ENCODE results near the gene FLRT1.

The FLRT1 gene

GRCh38 chr11:64035081-64035524, 628 bp upstream of the FLRT1 start:
- Histone ChIP-seq H3K4me2 (peak overlapping the region; percentile 79 to 100 (median 91)), H3K4me3 (peak overlapping the region; percentile 31 to 75 (median 59); a peak in 18 of 20 replicates), H3K36me3 (no peaks in the 10 kb centered on the region), H3K27me3 (peaks cover 11 to 56% (median 16%) of the 10 kb centered on the region in 11 experiments; a peak in 20 of 22 replicates), H3K4me1 (peaks cover 16 to 82% (median 69%) of the 10 kb centered on the region in 10 experiments), H3K27ac (no peak overlapping the region), H3K9ac (peak overlapping the region in 3 of 11 experiments; percentile 11 to 56 (median 11); a peak in 5 of 22 replicates), H4K20me1 (peaks cover 27 to 90% (median 64%) of the 10 kb centered on the region in 11 experiments; a peak in 20 of 22 replicates), H3K9me3 (replicated peaks in 1 of 11) (no peaks in the 10 kb centered on the region)
- TF ChIP-seq Cebpa-rat (IDR thresholded peaks at IDR 0.05) = no peak

- H3K27me3 ChIP-seq = peaks cover 11 to 56% (median 16%) of the 10 kb centered on the region in 11 experiments; a peak in 20 of 22 replicates
- H3K36me3 ChIP-seq = no peaks in the 10 kb centered on the region
- peak overlapping the region in 8 of 11 experiments; percentile 42 to 69 (median 56); a peak in 17 of 22 replicates for H3K27ac ChIP-seq
- H3K4me1 ChIP-seq = peaks cover 16 to 82% (median 58%) of the 10 kb centered on the region in 10 experiments
- H3K4me3 ChIP-seq = peak overlapping the region; percentile 53 to 75 (median 69)
- H3K4me2 ChIP-seq = peak overlapping the region; percentile 82 to 100 (median 99)
- H4K20me1 ChIP-seq = peaks cover 27 to 90% (median 65%) of the 10 kb centered on the region in 11 experiments; a peak in 20 of 22 replicates
- TF ChIP-seq Cebpa-rat (IDR thresholded peaks at IDR 0.05) = no peak
- H3K9me3 ChIP-seq (replicated peaks in 1 of 11) = no peaks in the 10 kb centered on the region
- H3K9ac ChIP-seq = peak overlapping the region; percentile 60 to 84 (median 75)
These were observed 626 bp downstream of the FLRT1 start for GRCh38 chr11:64036087-64037026.

GRCh38 chr11:64037027-64037634, 1.4 kb downstream of the FLRT1 start:
- Histone ChIP-seq H3K9me3 (replicated peaks in 1 of 11) (no peaks in the 10 kb centered on the region), H3K4me3 (peak overlapping the region; percentile 53 to 75 (median 69); a peak in 19 of 20 replicates), H3K27ac (peak overlapping the region in 8 of 11 experiments; percentile 12 to 69 (median 56); a peak in 13 of 22 replicates), H3K27me3 (peaks cover 11 to 56% (median 16%) of the 10 kb centered on the region in 11 experiments; a peak in 20 of 22 replicates), H3K4me1 (peaks cover 13 to 80% (median 58%) of the 10 kb centered on the region in 10 experiments), H3K9ac (peak overlapping the region in 10 of 11 experiments; percentile 60 to 84 (median 76); a peak in 19 of 22 replicates), H3K4me2 (peak overlapping the region; percentile 82 to 100 (median 99)), H4K20me1 (peaks cover 27 to 93% (median 63%) of the 10 kb centered on the region in 11 experiments; a peak in 20 of 22 replicates), H3K36me3 (no peaks in the 10 kb centered on the region)
- no peak for TF ChIP-seq Cebpa-rat (IDR thresholded peaks at IDR 0.05)

GRCh38 chr11:64038500-64038899, 2.8 kb downstream of the FLRT1 start:
- H3K4me2 ChIP-seq = peak overlapping the region in 7 of 11 experiments; percentile 82 to 100 (median 99); a peak in 11 of 22 replicates
- no peaks in the 10 kb centered on the region for H3K9me3 ChIP-seq (replicated peaks in 1 of 11)
- no peak overlapping the region for H3K4me3 ChIP-seq
- no peaks in the 10 kb centered on the region for H3K36me3 ChIP-seq
- H4K20me1 ChIP-seq = peaks cover 27 to 93% (median 60%) of the 10 kb centered on the region in 11 experiments; a peak in 20 of 22 replicates
- H3K27me3 ChIP-seq = peaks cover 11 to 47% (median 16%) of the 10 kb centered on the region in 11 experiments; a peak in 20 of 22 replicates
- H3K9ac ChIP-seq = peak overlapping the region in 2 of 11 experiments; percentile 0 to 84; a peak in 2 of 22 replicates
- no peak overlapping the region for H3K27ac ChIP-seq
- no peak for TF ChIP-seq Cebpa-rat (IDR thresholded peaks at IDR 0.05)
- H3K4me1 ChIP-seq = peaks cover 9 to 80% (median 58%) of the 10 kb centered on the region in 10 experiments

- Histone ChIP-seq H3K27ac (no peak overlapping the region), H4K20me1 (peaks cover 27 to 95% (median 55%) of the 10 kb centered on the region in 11 experiments; a peak in 20 of 22 replicates), H3K27me3 (peaks cover 11 to 41% (median 16%) of the 10 kb centered on the region in 11 experiments; a peak in 20 of 22 replicates)
These were observed 3.4 kb downstream of the FLRT1 start for GRCh38 chr11:64039012-64039665.

GRCh38 chr11:64040684-64041322, 5.1 kb downstream of the FLRT1 start:
- Histone ChIP-seq H4K20me1 (peaks cover 15 to 99% (median 58%) of the 10 kb centered on the region in 11 experiments; a peak in 20 of 22 replicates), H3K36me3 (no peaks in the 10 kb centered on the region), H3K9ac (no peak overlapping the region), H3K4me1 (peaks cover 8 to 84% (median 63%) of the 10 kb centered on the region in 10 experiments; a peak in 19 of 20 replicates), H3K9me3 (replicated peaks in 1 of 11) (no peaks in the 10 kb centered on the region), H3K27me3 (peaks cover 0 to 27% (median 3%) of the 10 kb centered on the region in 11 experiments; a peak in 14 of 22 replicates), H3K27ac (no peak overlapping the region), H3K4me3 (no peak overlapping the region), H3K4me2 (0 out of 22 replicates have a peak overlapping the region, but pooled peaks of 1 of the 11 experiments have one; percentile 3)
- no peak for TF ChIP-seq Cebpa-rat (IDR thresholded peaks at IDR 0.05)

More at GRCh38 chr11:64039012-64039665, 3.4 kb downstream of the FLRT1 start:
- TF ChIP-seq Cebpa-rat (IDR thresholded peaks at IDR 0.05) = no peak
- peaks cover 9 to 80% (median 59%) of the 10 kb centered on the region in 10 experiments for H3K4me1 ChIP-seq
- H3K9ac ChIP-seq = peak overlapping the region in 2 of 11 experiments; percentile 7 to 41; a peak in 2 of 22 replicates
- no peaks in the 10 kb centered on the region for H3K36me3 ChIP-seq
- no peaks in the 10 kb centered on the region for H3K9me3 ChIP-seq (replicated peaks in 1 of 11)
- H3K4me2 ChIP-seq = peak overlapping the region in 4 of 11 experiments; percentile 24 to 98 (median 88); a peak in 6 of 22 replicates
- H3K4me3 ChIP-seq = no peak overlapping the region

GRCh38 chr11:64041846-64042245, 6.1 kb downstream of the FLRT1 start:
- Histone ChIP-seq H3K27me3 (peaks cover 0 to 16% (median 0%) of the 10 kb centered on the region in 11 experiments; a peak in 8 of 22 replicates), H3K4me3 (no peak overlapping the region), H3K27ac (no peak overlapping the region), H3K4me2 (peak overlapping the region in 4 of 11 experiments; percentile 17 to 44 (median 30); a peak in 4 of 22 replicates), H4K20me1 (peaks cover 5 to 100% (median 58%) of the 10 kb centered on the region in 11 experiments; a peak in 20 of 22 replicates), H3K9ac (no peak overlapping the region), H3K36me3 (no peaks in the 10 kb centered on the region), H3K9me3 (replicated peaks in 1 of 11) (no peaks in the 10 kb centered on the region), H3K4me1 (peaks cover 8 to 82% (median 68%) of the 10 kb centered on the region in 10 experiments; a peak in 19 of 20 replicates)
- no peak for TF ChIP-seq Cebpa-rat (IDR thresholded peaks at IDR 0.05)

All from BLaER1 treated with 17β-estradiol and CSF1 and Interleukin-3, amounts not matched to agents 10 nM and 100 nM (cell line).